ENCODE measurements around the gene TFCP2. TPM values are rescaled to one million over a fixed set of nuclear protein-coding genes. Genes with fewer than 3 reads are reported as not detected.

The TFCP2 gene
- total RNA-seq, 2 experiments from 2014 or later = 9.4 to 11.7 TPM

- no peaks in the 10 kb centered on the region for H3K27me3 Mint-ChIP-seq
- ATAC-seq (ENCODE audit: poor library complexity) (no peak), DNase-seq (no peak)
- H3K27ac Mint-ChIP-seq = no peak overlapping the region
- no peaks in the 10 kb centered on the region for H3K9me3 Mint-ChIP-seq
- intact Hi-C loops (cut with DNase I, micrococcal nuclease) = no loop called here
- H3K9me3 ChIP-seq (ENCODE audit: control insufficient read depth in 1 of 2, insufficient read depth in 1 of 2, low read length in 2 of 2) = no peaks in the 10 kb centered on the region
- ChIA-PET POLR2A (interaction anchor here (0.6 to 1.0 kb wide), 2 partner anchors 9 to 38 kb away, joined by 3 read pairs; partner anchors contain the start of gene DAZAP2), CTCF (no interaction called here)
- H3K4me1 Mint-ChIP-seq (ENCODE audit: low read depth) = peaks cover 23% of the 10 kb centered on the region
- peaks cover 14% of the 10 kb centered on the region for H3K4me1 ChIP-seq (ENCODE audit: insufficient read depth, low read length)
- TF ChIP-seq, protein P1, sequence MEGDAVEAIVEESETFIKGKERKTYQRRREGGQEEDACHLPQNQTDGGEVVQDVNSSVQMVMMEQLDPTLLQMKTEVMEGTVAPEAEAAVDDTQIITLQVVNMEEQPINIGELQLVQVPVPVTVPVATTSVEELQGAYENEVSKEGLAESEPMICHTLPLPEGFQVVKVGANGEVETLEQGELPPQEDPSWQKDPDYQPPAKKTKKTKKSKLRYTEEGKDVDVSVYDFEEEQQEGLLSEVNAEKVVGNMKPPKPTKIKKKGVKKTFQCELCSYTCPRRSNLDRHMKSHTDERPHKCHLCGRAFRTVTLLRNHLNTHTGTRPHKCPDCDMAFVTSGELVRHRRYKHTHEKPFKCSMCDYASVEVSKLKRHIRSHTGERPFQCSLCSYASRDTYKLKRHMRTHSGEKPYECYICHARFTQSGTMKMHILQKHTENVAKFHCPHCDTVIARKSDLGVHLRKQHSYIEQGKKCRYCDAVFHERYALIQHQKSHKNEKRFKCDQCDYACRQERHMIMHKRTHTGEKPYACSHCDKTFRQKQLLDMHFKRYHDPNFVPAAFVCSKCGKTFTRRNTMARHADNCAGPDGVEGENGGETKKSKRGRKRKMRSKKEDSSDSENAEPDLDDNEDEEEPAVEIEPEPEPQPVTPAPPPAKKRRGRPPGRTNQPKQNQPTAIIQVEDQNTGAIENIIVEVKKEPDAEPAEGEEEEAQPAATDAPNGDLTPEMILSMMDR (IDR thresholded peaks at IDR 0.05) = no peak
- H3K27me3 ChIP-seq (ENCODE audit: control insufficient read depth in 1 of 2, insufficient read depth in 2 of 2, low read length in 2 of 2) = no peaks in the 10 kb centered on the region
- peaks cover 10% of the 10 kb centered on the region for H3K36me3 ChIP-seq (ENCODE audit: insufficient read depth, low read length)
- no peak overlapping the region for H3K4me3 ChIP-seq (ENCODE audit: low read length)
- no peak overlapping the region for H3K27ac ChIP-seq (ENCODE audit: low read depth in 1 of 2, low read length in 2 of 2)
- H3K4me3 Mint-ChIP-seq = no peak overlapping the region
- peaks cover 17% of the 10 kb centered on the region for H3K36me3 Mint-ChIP-seq (ENCODE audit: low read depth)
Observed at GRCh38 chr12:51200156-51200555, 27.2 kb upstream of the TFCP2 start.

- Histone ChIP-seq H3K36me3 (ENCODE audit: insufficient read depth, low read length) (peaks cover 10% of the 10 kb centered on the region), H3K27ac (ENCODE audit: low read depth in 1 of 2, low read length in 2 of 2) (no peak overlapping the region), H3K4me3 (ENCODE audit: low read length) (no peak overlapping the region), H3K27me3 (ENCODE audit: control insufficient read depth in 1 of 2, insufficient read depth in 2 of 2, low read length in 2 of 2) (no peaks in the 10 kb centered on the region), H3K9me3 (ENCODE audit: control insufficient read depth in 1 of 2, insufficient read depth in 1 of 2, low read length in 2 of 2) (no peaks in the 10 kb centered on the region), H3K4me1 (ENCODE audit: insufficient read depth, low read length) (peaks cover 14% of the 10 kb centered on the region)
- H3K27ac Mint-ChIP-seq = no peak overlapping the region
- ChIA-PET POLR2A (interaction anchor here (1.0 kb wide), 1 partner anchor 38 kb away, joined by 3 read pairs; the partner anchor contains the start of gene DAZAP2), CTCF (no interaction called here)
- peaks cover 23% of the 10 kb centered on the region for H3K4me1 Mint-ChIP-seq (ENCODE audit: low read depth)
- DNase-seq (no peak), ATAC-seq (ENCODE audit: poor library complexity) (no peak)
- no peaks in the 10 kb centered on the region for H3K27me3 Mint-ChIP-seq
- TF ChIP-seq, protein P1 (IDR thresholded peaks at IDR 0.05) = no peak
- peaks cover 18% of the 10 kb centered on the region for H3K36me3 Mint-ChIP-seq (ENCODE audit: low read depth)
- intact Hi-C loops (cut with DNase I, micrococcal nuclease) = no loop called here
- H3K4me3 Mint-ChIP-seq = no peak overlapping the region
- no peaks in the 10 kb centered on the region for H3K9me3 Mint-ChIP-seq
Observed at GRCh38 chr12:51199366-51199945, 26.5 kb upstream of the TFCP2 start.

DNA sequence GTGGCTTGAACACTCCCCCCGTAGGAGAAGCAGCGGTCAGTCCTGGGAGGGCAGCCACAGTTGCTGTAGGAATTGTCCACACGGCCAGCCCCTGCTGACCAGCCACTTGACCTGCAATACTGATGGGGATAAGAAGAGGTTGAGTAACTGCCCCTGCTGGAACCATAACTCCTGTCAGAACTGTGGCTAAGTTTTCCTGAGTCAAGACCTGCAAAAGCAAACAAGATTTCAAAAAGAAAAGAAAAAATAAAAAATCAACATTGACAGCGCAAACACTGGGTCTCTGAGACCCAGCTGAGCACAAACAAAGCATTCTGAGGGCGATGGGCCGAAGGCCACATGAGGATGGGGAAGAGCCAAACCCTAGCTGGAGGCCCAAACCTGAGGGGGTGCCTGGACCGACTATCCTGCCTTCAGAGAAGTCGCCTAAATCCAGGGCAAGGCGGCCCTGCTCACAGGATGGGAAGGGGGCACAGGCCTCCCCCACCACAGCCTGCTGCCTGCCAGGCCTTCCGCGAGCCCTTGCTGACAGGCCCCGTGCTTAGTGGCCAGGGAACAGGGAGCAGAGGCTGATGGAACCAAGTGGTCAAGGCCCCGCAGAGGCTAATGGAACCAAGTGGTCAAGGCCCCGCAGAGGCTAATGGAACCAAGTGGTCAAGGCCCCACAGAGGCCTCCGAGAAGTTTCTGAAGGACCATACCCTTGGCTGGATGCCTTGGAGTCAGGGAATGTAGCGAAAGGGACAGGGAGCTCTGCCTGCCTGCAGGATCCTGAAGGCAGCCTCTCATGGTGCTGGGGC is 25.8 kb upstream of the TFCP2 start:
- Mint-ChIP-seq H3K9me3 (no peaks in the 10 kb centered on the region), H3K27me3 (no peaks in the 10 kb centered on the region), H3K27ac (no peak overlapping the region), H3K4me1 (ENCODE audit: low read depth) (peaks cover 23% of the 10 kb centered on the region), H3K36me3 (ENCODE audit: low read depth) (peaks cover 18% of the 10 kb centered on the region), H3K4me3 (no peak overlapping the region)
- TF ChIP-seq, protein P1 (IDR thresholded peaks at IDR 0.05) = no peak
- no peak for ATAC-seq (ENCODE audit: poor library complexity)
- POLR2A ChIA-PET = no interaction called here
- intact Hi-C loops (cut with DNase I, micrococcal nuclease) = no loop called here
- DNase-seq = no peak
- CTCF ChIA-PET = no interaction called here
- peaks cover 12% of the 10 kb centered on the region for H3K4me1 ChIP-seq (ENCODE audit: insufficient read depth, low read length)
- H3K4me3 ChIP-seq (ENCODE audit: low read length) = no peak overlapping the region
- H3K27me3 ChIP-seq (ENCODE audit: control insufficient read depth in 1 of 2, insufficient read depth in 2 of 2, low read length in 2 of 2) = no peaks in the 10 kb centered on the region
- peaks cover 10% of the 10 kb centered on the region for H3K36me3 ChIP-seq (ENCODE audit: insufficient read depth, low read length)
- no peak overlapping the region for H3K27ac ChIP-seq (ENCODE audit: low read depth in 1 of 2, low read length in 2 of 2)
- H3K9me3 ChIP-seq (ENCODE audit: control insufficient read depth in 1 of 2, insufficient read depth in 1 of 2, low read length in 2 of 2) = no peaks in the 10 kb centered on the region
